ENCODE data around the gene C2orf92. TPM values are rescaled to one million over a fixed set of nuclear protein-coding genes. Genes with fewer than 3 reads are reported as not detected.

Gene C2orf92
- total RNA-seq, 1 experiment from 2014 or later: 6.0 TPM

GRCh38 chr2:97663962-97664635, 5.4 kb upstream of the C2orf92 start, which contains the start of gene ACTR1B:
Gene ACTR1B (minus strand): TSS chr2:97664044. CDS start chr2:97663890, 154 bp downstream.
- Histone ChIP-seq H3K4me3 (ENCODE audit: low read depth in 2 of 2, low read length in 2 of 2) (peak within 1 kb of the TSS; percentile 62 to 79), H3K27ac (ENCODE audit: low read length) (peak within 1 kb of the TSS; percentile 96), H3K36me3 (ENCODE audit: control insufficient read depth, insufficient read depth, low read length) (no peaks in the 10 kb centered on the region; the same call in 1 of the 2 replicates), H3K4me1 (ENCODE audit: control insufficient read depth, insufficient read depth, low read length) (peaks cover 14% of the 10 kb centered on the region), H3K9me3 (ENCODE audit: control insufficient read depth, insufficient read depth, low read depth, low read length) (no peaks in the 10 kb centered on the region), H3K27me3 (ENCODE audit: control insufficient read depth, insufficient read depth, low read length) (no peaks in the 10 kb centered on the region)
- in situ Hi-C loops (cut with HindIII; ENCODE audit: low pct_unique_long_range_greater_than_20kb, low sequenced_read_pairs): no loop called here
- peak; percentile 90 for DNase-seq (ENCODE audit: low read depth, low spot score)
- TF ChIP-seq REST (IDR thresholded peaks at IDR 0.05; ENCODE audit: insufficient read depth in 1 of 2, low read depth in 2 of 2, low read length in 1 of 2): no peak
- TF ChIP-seq TCF7L2 (IDR thresholded peaks at IDR 0.05; ENCODE audit: low read depth, low read length): no peak
- no peak for TF ChIP-seq SIN3A (IDR thresholded peaks at IDR 0.05; ENCODE audit: borderline replicate concordance, insufficient read depth, low read depth, low read length)
- peak; percentile 74 for TF ChIP-seq POLR2AphosphoS5 (IDR thresholded peaks at IDR 0.05; ENCODE audit: low read depth, low read length)
- peak; percentile 81; the same call in 1 of the 2 replicates for TF ChIP-seq CTCF (IDR thresholded peaks at IDR 0.05)
- no TSS peak for BruUV-seq (replicated peaks)
- intact Hi-C loops (cut with micrococcal nuclease; ENCODE audit: unreplicated experiment): no loop called here
- CTCF ChIA-PET: interaction anchor here (0.7 to 1.6 kb wide), 3 partner anchors 12 to 46 kb away, joined by 3 to 5 read pairs (median 3); no protein-coding TSS in a partner anchor
- peak; percentile 94 for ATAC-seq
- POLR2A ChIA-PET: interaction anchor here (0.6 to 1.1 kb wide), 2 partner anchors 13 to 19 kb away, joined by 4 to 7 read pairs; partner anchors contain the start of gene COX5B

GRCh38 chr2:97664636-97664970, 4.9 kb upstream of the C2orf92 start:
- no peaks in the 10 kb centered on the region for H3K9me3 ChIP-seq (ENCODE audit: control insufficient read depth, insufficient read depth, low read depth, low read length)
- H3K4me3 ChIP-seq (ENCODE audit: low read depth in 2 of 2, low read length in 2 of 2): peak overlapping the region; percentile 62 to 79
- BruUV-seq (replicated peaks): TSS peak; percentile 95
- ATAC-seq: no peak
- ChIA-PET POLR2A (interaction anchor here (1.1 kb wide), 1 partner anchor 19 kb away, joined by 7 read pairs; the partner anchor contains the start of gene COX5B), CTCF (interaction anchor here (1.0 to 1.6 kb wide), 2 partner anchors 35 to 45 kb away, joined by 3 to 5 read pairs; no protein-coding TSS in a partner anchor)
- intact Hi-C loops (cut with micrococcal nuclease; ENCODE audit: unreplicated experiment): no loop called here
- no peaks in the 10 kb centered on the region; the same call in 1 of the 2 replicates for H3K36me3 ChIP-seq (ENCODE audit: control insufficient read depth, insufficient read depth, low read length)
- peaks cover 14% of the 10 kb centered on the region for H3K4me1 ChIP-seq (ENCODE audit: control insufficient read depth, insufficient read depth, low read length)
- peak overlapping the region; percentile 96 for H3K27ac ChIP-seq (ENCODE audit: low read length)
- in situ Hi-C loops (cut with HindIII; ENCODE audit: low pct_unique_long_range_greater_than_20kb, low sequenced_read_pairs): no loop called here
- no peak for TF ChIP-seq REST (IDR thresholded peaks at IDR 0.05; ENCODE audit: insufficient read depth in 1 of 2, low read depth in 2 of 2, low read length in 1 of 2)
- no peak for TF ChIP-seq TCF7L2 (IDR thresholded peaks at IDR 0.05; ENCODE audit: low read depth, low read length)
- TF ChIP-seq CTCF (IDR thresholded peaks at IDR 0.05): no peak
- TF ChIP-seq POLR2AphosphoS5 (IDR thresholded peaks at IDR 0.05; ENCODE audit: low read depth, low read length): no peak
- no peak for TF ChIP-seq SIN3A (IDR thresholded peaks at IDR 0.05; ENCODE audit: borderline replicate concordance, insufficient read depth, low read depth, low read length)
- H3K27me3 ChIP-seq (ENCODE audit: control insufficient read depth, insufficient read depth, low read length): no peaks in the 10 kb centered on the region
- DNase-seq (ENCODE audit: low read depth, low spot score): peak; percentile 8
